Mesothelial cell of epicardium (in vitro differentiated cells): ENCODE data around the gene GATAD2A. TPM values are rescaled to one million over a fixed set of nuclear protein-coding genes. Genes with fewer than 3 reads are reported as not detected.
A peak's percentile ranks its signal among the peaks of the same experiment; 100 is the strongest.

ENCODE experiments used
- DNase-seq, 2 experiments: peaks; one replicate each; pipeline ENCODE4 v3.0.0; 2021; ENCODE audit warnings: low spot score in 2 of 2; ENCODE audit not compliant: unreplicated experiment in 2 of 2
- H3K27ac Mint-ChIP-seq: 2 replicates; pipeline ENCODE4 v1.8.0; 2021; ENCODE audit warnings: mixed read lengths
- H3K27me3 Mint-ChIP-seq: 2 replicates; pipeline ENCODE4 v1.8.0; 2021; ENCODE audit warnings: low read depth, mixed read lengths
- H3K36me3 Mint-ChIP-seq: 2 replicates; pipeline ENCODE4 v1.8.0; 2021; ENCODE audit warnings: mixed read lengths
- H3K4me1 Mint-ChIP-seq: 2 replicates; pipeline ENCODE4 v1.8.0; 2021; ENCODE audit warnings: mixed read lengths
- H3K4me3 Mint-ChIP-seq: 2 replicates; pipeline ENCODE4 v1.8.0; 2021; ENCODE audit warnings: mild to moderate bottlenecking, moderate library complexity, mixed read lengths
- H3K9me3 Mint-ChIP-seq: 2 replicates; pipeline ENCODE4 v1.8.0; 2021; ENCODE audit warnings: mixed read lengths
- total RNA-seq: library from RNA; stranded (reverse); gene quantifications from 3 replicates; pipeline ENCODE4 v1.2.1, GENCODE V29; 2021
- TF ChIP-seq, protein P1 (sequence below): fragments of 200-600 bp; sonication (generic); IDR thresholded peaks from one replicate; pipeline ENCODE4 v1.5.0; 2021; ENCODE audit warnings: antibody characterized with exemption; ENCODE audit not compliant: unreplicated experiment

GATAD2A gene
- total RNA-seq, 1 donor from 2014 or later, result 113 TPM

GRCh38 chr19:19528721-19529490, 123.4 kb downstream of the GATAD2A start, which contains the start of gene YJEFN3:
TSS of gene YJEFN3 (plus strand) at chr19:19528911. CDS start at chr19:19528933, 22 bp downstream.
- H3K27me3 Mint-ChIP-seq, result no peaks in the 10 kb centered on the region
- peaks cover 18% of the 10 kb centered on the region for H3K4me1 Mint-ChIP-seq
- H3K9me3 Mint-ChIP-seq, result no peaks in the 10 kb centered on the region
- no peak for DNase-seq
- peaks cover 1% of the 10 kb centered on the region for H3K36me3 Mint-ChIP-seq
- H3K27ac Mint-ChIP-seq, result no peak within 1 kb of the TSS
- TF ChIP-seq, protein P1, sequence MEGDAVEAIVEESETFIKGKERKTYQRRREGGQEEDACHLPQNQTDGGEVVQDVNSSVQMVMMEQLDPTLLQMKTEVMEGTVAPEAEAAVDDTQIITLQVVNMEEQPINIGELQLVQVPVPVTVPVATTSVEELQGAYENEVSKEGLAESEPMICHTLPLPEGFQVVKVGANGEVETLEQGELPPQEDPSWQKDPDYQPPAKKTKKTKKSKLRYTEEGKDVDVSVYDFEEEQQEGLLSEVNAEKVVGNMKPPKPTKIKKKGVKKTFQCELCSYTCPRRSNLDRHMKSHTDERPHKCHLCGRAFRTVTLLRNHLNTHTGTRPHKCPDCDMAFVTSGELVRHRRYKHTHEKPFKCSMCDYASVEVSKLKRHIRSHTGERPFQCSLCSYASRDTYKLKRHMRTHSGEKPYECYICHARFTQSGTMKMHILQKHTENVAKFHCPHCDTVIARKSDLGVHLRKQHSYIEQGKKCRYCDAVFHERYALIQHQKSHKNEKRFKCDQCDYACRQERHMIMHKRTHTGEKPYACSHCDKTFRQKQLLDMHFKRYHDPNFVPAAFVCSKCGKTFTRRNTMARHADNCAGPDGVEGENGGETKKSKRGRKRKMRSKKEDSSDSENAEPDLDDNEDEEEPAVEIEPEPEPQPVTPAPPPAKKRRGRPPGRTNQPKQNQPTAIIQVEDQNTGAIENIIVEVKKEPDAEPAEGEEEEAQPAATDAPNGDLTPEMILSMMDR, result no peak
- H3K4me3 Mint-ChIP-seq, result no peak within 1 kb of the TSS

DNA sequence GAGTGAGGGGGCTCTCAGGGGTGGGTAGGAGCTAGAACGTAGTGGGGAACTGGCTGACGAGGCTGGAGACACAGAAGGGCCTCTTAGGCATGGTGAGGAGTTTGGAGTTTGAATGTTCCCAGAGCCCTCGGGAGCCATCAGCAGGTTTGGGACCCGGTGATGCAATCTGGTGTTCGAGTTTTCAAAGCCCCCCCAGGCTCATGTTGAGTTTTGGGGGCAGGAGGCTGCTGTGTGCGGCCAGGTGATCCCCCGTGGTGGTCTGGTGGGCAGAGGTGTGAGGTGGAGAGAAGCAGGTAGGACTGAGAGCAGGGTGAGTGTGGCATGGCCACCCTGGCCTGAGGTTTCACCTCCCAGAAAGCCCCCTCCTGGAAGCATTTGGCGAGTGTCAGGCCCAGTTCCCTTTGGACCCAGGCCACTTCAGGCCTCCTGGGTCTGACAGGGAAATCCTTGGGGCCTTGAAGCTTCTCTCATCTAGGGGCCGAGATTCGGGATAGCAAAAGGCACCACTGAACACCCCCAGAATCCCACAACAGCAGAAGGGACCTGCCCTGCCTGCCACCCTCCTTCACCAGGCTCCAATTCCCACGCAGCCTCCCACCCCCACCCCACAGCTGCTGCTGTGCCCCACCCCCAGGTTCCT, 124.4 kb downstream of the GATAD2A start:
- peaks cover 1% of the 10 kb centered on the region for H3K36me3 Mint-ChIP-seq

DNA sequence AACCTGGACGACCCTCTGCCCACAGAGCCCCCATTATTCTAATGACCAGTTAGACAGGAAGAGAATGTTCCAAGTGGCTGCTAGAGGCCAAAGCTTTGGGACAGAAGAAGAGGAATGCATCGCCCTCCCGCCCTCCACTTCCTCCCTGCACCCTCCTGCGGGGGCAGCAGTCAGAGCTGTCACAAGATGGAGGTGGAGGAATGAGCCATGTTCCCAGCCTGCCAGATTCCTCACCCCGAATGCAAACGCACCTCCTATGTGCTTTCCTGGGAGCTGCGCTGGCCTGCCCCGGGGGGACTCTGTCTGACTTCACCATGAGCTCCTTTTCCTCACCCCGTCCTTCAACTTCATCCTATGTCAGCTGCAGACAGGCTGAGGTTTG, 124.9 kb downstream of the GATAD2A start:
- TF ChIP-seq, protein P1, result no peak
- Mint-ChIP-seq H3K27ac (no peak overlapping the region), H3K9me3 (no peaks in the 10 kb centered on the region), H3K36me3 (peaks cover 1% of the 10 kb centered on the region), H3K4me1 (peaks cover 23% of the 10 kb centered on the region), H3K27me3 (no peaks in the 10 kb centered on the region), H3K4me3 (no peak overlapping the region)
- no peak for DNase-seq

More for the DNA sequence above, 124.4 kb downstream of the GATAD2A start:
- Mint-ChIP-seq H3K27ac (no peak overlapping the region), H3K4me1 (peaks cover 23% of the 10 kb centered on the region), H3K9me3 (no peaks in the 10 kb centered on the region), H3K27me3 (no peaks in the 10 kb centered on the region), H3K4me3 (no peak overlapping the region)
- no peak for DNase-seq
- TF ChIP-seq, protein P1, result no peak

- TF ChIP-seq, protein P1, result no peak
- Mint-ChIP-seq H3K27ac (no peak overlapping the region), H3K36me3 (peaks cover 1% of the 10 kb centered on the region), H3K27me3 (no peaks in the 10 kb centered on the region), H3K9me3 (no peaks in the 10 kb centered on the region), H3K4me3 (no peak overlapping the region), H3K4me1 (peaks cover 23% of the 10 kb centered on the region)
- DNase-seq, result no peak
These were observed 125.4 kb downstream of the GATAD2A start for GRCh38 chr19:19530889-19531288.

- peak; percentile 73 to 90 for DNase-seq
- no peaks in the 10 kb centered on the region for H3K27me3 Mint-ChIP-seq
- H3K27ac Mint-ChIP-seq, result peak overlapping the region; percentile 60
- TF ChIP-seq, protein P1, result peak; percentile 92
- peak overlapping the region; percentile 10 for H3K4me3 Mint-ChIP-seq
- H3K9me3 Mint-ChIP-seq, result no peaks in the 10 kb centered on the region
- H3K36me3 Mint-ChIP-seq, result peaks cover 1% of the 10 kb centered on the region
- H3K4me1 Mint-ChIP-seq, result peaks cover 23% of the 10 kb centered on the region
These were observed 126.7 kb downstream of the GATAD2A start for GRCh38 chr19:19531951-19532805.
